ENCODE data around the gene RANBP3. TPM values are rescaled to one million over a fixed set of nuclear protein-coding genes. Genes with fewer than 3 reads are reported as not detected.

The RANBP3 gene
- total RNA-seq, 1 donor from 2014 or later: 98.5 TPM

GRCh38 chr19:5934774-5935472, 43.0 kb downstream of the RANBP3 start:
- ATAC-seq (ENCODE audit: low read depth) (no peak), DNase-seq (no peak)
- Mint-ChIP-seq H3K36me3 (ENCODE audit: low read depth) (peaks cover 80% of the 10 kb centered on the region), H3K27me3 (no peaks in the 10 kb centered on the region), H3K4me1 (no peaks in the 10 kb centered on the region), H3K4me3 (no peak overlapping the region), H3K9me3 (no peaks in the 10 kb centered on the region), H3K27ac (no peak overlapping the region)
- CTCF ChIA-PET: no interaction called here
- TF ChIP-seq, protein P1, sequence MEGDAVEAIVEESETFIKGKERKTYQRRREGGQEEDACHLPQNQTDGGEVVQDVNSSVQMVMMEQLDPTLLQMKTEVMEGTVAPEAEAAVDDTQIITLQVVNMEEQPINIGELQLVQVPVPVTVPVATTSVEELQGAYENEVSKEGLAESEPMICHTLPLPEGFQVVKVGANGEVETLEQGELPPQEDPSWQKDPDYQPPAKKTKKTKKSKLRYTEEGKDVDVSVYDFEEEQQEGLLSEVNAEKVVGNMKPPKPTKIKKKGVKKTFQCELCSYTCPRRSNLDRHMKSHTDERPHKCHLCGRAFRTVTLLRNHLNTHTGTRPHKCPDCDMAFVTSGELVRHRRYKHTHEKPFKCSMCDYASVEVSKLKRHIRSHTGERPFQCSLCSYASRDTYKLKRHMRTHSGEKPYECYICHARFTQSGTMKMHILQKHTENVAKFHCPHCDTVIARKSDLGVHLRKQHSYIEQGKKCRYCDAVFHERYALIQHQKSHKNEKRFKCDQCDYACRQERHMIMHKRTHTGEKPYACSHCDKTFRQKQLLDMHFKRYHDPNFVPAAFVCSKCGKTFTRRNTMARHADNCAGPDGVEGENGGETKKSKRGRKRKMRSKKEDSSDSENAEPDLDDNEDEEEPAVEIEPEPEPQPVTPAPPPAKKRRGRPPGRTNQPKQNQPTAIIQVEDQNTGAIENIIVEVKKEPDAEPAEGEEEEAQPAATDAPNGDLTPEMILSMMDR (IDR thresholded peaks at IDR 0.05): no peak
- POLR2A ChIA-PET: no interaction called here
- intact Hi-C loops (cut with micrococcal nuclease): no loop called here

- Mint-ChIP-seq H3K27me3 (no peaks in the 10 kb centered on the region), H3K4me1 (no peaks in the 10 kb centered on the region), H3K36me3 (ENCODE audit: low read depth) (peaks cover 80% of the 10 kb centered on the region)
These were observed 43.9 kb downstream of the RANBP3 start for GRCh38 chr19:5934069-5934401.

DNA sequence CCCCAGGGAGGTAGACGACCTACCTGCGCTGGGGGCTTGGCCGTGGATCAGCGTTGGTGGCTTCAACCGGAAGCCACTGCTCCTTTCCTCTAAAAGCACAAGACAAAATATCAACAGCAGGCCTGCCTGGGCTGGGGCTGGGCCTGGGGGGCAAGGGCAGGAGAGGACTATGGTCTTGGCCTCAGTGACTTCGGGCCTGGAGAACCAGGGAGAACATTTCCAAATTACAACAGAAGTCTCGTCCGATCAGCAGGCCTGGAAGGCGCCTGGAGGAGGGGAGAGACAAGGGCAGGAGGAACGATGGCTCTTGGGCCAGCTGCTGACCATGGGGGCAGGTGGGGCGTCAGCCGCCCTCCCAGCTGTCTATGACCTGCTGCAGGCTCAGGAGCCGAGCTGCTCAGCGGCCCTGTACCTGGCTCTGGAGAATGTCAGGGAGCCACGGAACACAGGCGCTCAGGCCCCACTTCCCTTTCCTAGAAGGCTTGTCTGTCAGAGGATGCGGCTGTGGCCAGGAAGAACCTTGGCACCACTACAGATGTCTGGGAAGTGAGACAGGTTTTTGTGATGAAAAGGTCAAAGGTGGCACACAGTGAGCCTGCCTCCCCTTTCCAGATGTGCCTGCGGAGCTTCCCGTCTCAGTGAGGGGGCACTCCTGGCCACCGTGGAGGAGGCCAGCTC, 44.4 kb downstream of the RANBP3 start:
- Mint-ChIP-seq H3K9me3 (no peaks in the 10 kb centered on the region), H3K36me3 (ENCODE audit: low read depth) (peaks cover 81% of the 10 kb centered on the region), H3K4me3 (no peak overlapping the region), H3K4me1 (no peaks in the 10 kb centered on the region), H3K27me3 (no peaks in the 10 kb centered on the region), H3K27ac (no peak overlapping the region)
- no peak for ATAC-seq (ENCODE audit: low read depth)
- CTCF ChIA-PET: no interaction called here
- POLR2A ChIA-PET: no interaction called here
- intact Hi-C loops (cut with micrococcal nuclease): no loop called here
- TF ChIP-seq, protein P1 (IDR thresholded peaks at IDR 0.05): no peak
- no peak for DNase-seq

More at GRCh38 chr19:5934069-5934401, 43.9 kb downstream of the RANBP3 start:
- ATAC-seq (ENCODE audit: low read depth) (no peak), DNase-seq (no peak)
- ChIA-PET CTCF (no interaction called here), POLR2A (no interaction called here)
- intact Hi-C loops (cut with micrococcal nuclease): no loop called here
- TF ChIP-seq, protein P1 (IDR thresholded peaks at IDR 0.05): no peak
- no peaks in the 10 kb centered on the region for H3K9me3 Mint-ChIP-seq
- H3K27ac Mint-ChIP-seq: no peak overlapping the region
- no peak overlapping the region for H3K4me3 Mint-ChIP-seq

- ATAC-seq (ENCODE audit: low read depth) (no peak), DNase-seq (no peak)
- TF ChIP-seq, protein P1 (IDR thresholded peaks at IDR 0.05): no peak
- H3K4me1 Mint-ChIP-seq: peaks cover 8% of the 10 kb centered on the region
- peaks cover 84% of the 10 kb centered on the region for H3K36me3 Mint-ChIP-seq (ENCODE audit: low read depth)
- CTCF ChIA-PET: no interaction called here
- H3K27me3 Mint-ChIP-seq: no peaks in the 10 kb centered on the region
- no peak overlapping the region for H3K4me3 Mint-ChIP-seq
- H3K9me3 Mint-ChIP-seq: no peaks in the 10 kb centered on the region
- intact Hi-C loops (cut with micrococcal nuclease): no loop called here
- no peak overlapping the region for H3K27ac Mint-ChIP-seq
- POLR2A ChIA-PET: no interaction called here
These were observed 45.2 kb downstream of the RANBP3 start for GRCh38 chr19:5932609-5933262.

- H3K4me3 Mint-ChIP-seq: no peak overlapping the region
- TF ChIP-seq, protein P1 (IDR thresholded peaks at IDR 0.05): no peak
- intact Hi-C loops (cut with micrococcal nuclease): no loop called here
- peaks cover 13% of the 10 kb centered on the region for H3K4me1 Mint-ChIP-seq
- no peak overlapping the region for H3K27ac Mint-ChIP-seq
- no peaks in the 10 kb centered on the region for H3K27me3 Mint-ChIP-seq
- peaks cover 84% of the 10 kb centered on the region for H3K36me3 Mint-ChIP-seq (ENCODE audit: low read depth)
- DNase-seq: no peak
- no peaks in the 10 kb centered on the region for H3K9me3 Mint-ChIP-seq
- CTCF ChIA-PET: no interaction called here
- POLR2A ChIA-PET: no interaction called here
- ATAC-seq (ENCODE audit: low read depth): no peak
These were observed 45.8 kb downstream of the RANBP3 start for GRCh38 chr19:5932146-5932545.

Data from activated B cell treated with CpG ODN at 0.5 μM for 24 hours (primary cell).